PC-9 (cell line): Measurements from ENCODE around the gene SFSWAP. TPM values are rescaled to one million over a fixed set of nuclear protein-coding genes. Genes with fewer than 3 reads are reported as not detected.
"Not testable (repeated sequence)": the region's sequence is repeated elsewhere in the genome, so short reads cannot be mapped to it uniquely, and the experiment has no call there.

Experiments used
- BruUV-seq: library from RNA; stranded (reverse); fragments of 400-500 nt; replicated peaks from 2 replicates; lab custom pipeline; 2021; lab: Mats Ljungman, UMichigan
- CTCF ChIA-PET: fragments of 300-600 bp; sonication (Branson Sonifier 250); formaldehyde crosslinking; loops from one replicate; lab custom pipeline; 2022; ENCODE audit warnings: antibody characterized with exemption; lab: Charles Lee
- POLR2A ChIA-PET: fragments of 300-600 bp; sonication (Branson Sonifier 250); formaldehyde crosslinking; loops from one replicate; lab custom pipeline; 2022; ENCODE audit warnings: antibody characterized with exemption; ENCODE audit not compliant: unreplicated experiment; lab: Charles Lee
- DNase-seq, 2 experiments: peaks; one replicate each; pipeline versions ENCODE4 v3.0.0 to v3.0.0-alpha.2; 2015 to 2022; ENCODE audit warnings: mixed read lengths in 1 of 2
- H2AFZ ChIP-seq: fragments of 200-600 bp; sonication (generic); 2 replicates; pipeline ENCODE4 v1.8.1; 2017; ENCODE audit warnings: antibody characterized with exemption
- H3F3A ChIP-seq: fragments of 200-600 bp; sonication (generic); 2 replicates; pipeline ENCODE4 v1.8.1; 2017; ENCODE audit warnings: antibody characterized with exemption, mild to moderate bottlenecking, low read depth; ENCODE audit not compliant: insufficient read depth
- H3K27ac ChIP-seq: fragments of 200-600 bp; sonication (generic); 2 replicates; pipeline ENCODE4 v1.6.1; 2016; ENCODE audit warnings: mixed run types
- H3K27me3 ChIP-seq: fragments of 200-600 bp; sonication (generic); 2 replicates; pipeline ENCODE4 v1.6.1; 2016; ENCODE audit warnings: low read depth, mixed run types; ENCODE audit not compliant: insufficient read depth
- H3K36me3 ChIP-seq: fragments of 200-600 bp; sonication (generic); 2 replicates; pipeline ENCODE4 v1.6.1; 2016; ENCODE audit warnings: low read depth, mixed run types
- H3K4me1 ChIP-seq: fragments of 200-600 bp; sonication (generic); replicated peaks from 2 replicates; pipeline ENCODE4 v1.6.1; 2016; ENCODE audit warnings: mixed run types; ENCODE audit not compliant: insufficient read depth
- H3K4me2 ChIP-seq: fragments of 200-600 bp; sonication (generic); 2 replicates; pipeline ENCODE4 v1.6.1; 2017; ENCODE audit warnings: mixed run types
- H3K4me3 ChIP-seq: fragments of 200-600 bp; sonication (generic); 2 replicates; pipeline ENCODE4 v1.6.1; 2016; ENCODE audit warnings: mixed run types
- H3K79me2 ChIP-seq: fragments of 200-600 bp; sonication (generic); 2 replicates; pipeline ENCODE4 v1.6.1; 2017; ENCODE audit warnings: low read depth, mixed run types
- H3K9me2 ChIP-seq: fragments of 200-600 bp; sonication (generic); 2 replicates; pipeline ENCODE4 v1.8.1; 2017; ENCODE audit warnings: mild to moderate bottlenecking; ENCODE audit not compliant: insufficient read depth
- H3K9me3 ChIP-seq: fragments of 200-600 bp; sonication (generic); 2 replicates; pipeline ENCODE4 v1.8.1; 2016; ENCODE audit warnings: low read depth; ENCODE audit not compliant: insufficient read depth
- H4K20me1 ChIP-seq: fragments of 200-600 bp; sonication (generic); 2 replicates; pipeline ENCODE4 v1.8.1; 2017; ENCODE audit not compliant: insufficient read depth
- CTCF ChIP-seq: fragments of 200-600 bp; sonication (generic); conservative IDR thresholded peaks from 2 replicates; pipeline ENCODE4 v1.6.1; 2017; ENCODE audit warnings: mixed run types, antibody characterized with exemption, mild to moderate bottlenecking, moderate library complexity
- EZH2 ChIP-seq: fragments of 200-600 bp; sonication (generic); IDR thresholded peaks from 2 replicates; pipeline ENCODE4 v1.8.0; 2017; ENCODE audit warnings: antibody characterized with exemption, low read depth
- intact Hi-C: fragments of 100-400 bp; cut with micrococcal nuclease; formaldehyde crosslinking; loops from one replicate; pipeline ENCODE4 v1.10.0; 2022; ENCODE audit not compliant: unreplicated experiment
- total RNA-seq: library from RNA; stranded (reverse); gene quantifications from 2 replicates; pipeline ENCODE4 v1.2.3, GENCODE V29; 2021

The SFSWAP gene
- total RNA-seq, 1 experiment from 2014 or later = 40.7 TPM

- Histone ChIP-seq H3K79me2 (no peaks in the 10 kb centered on the region), H4K20me1 (no peaks in the 10 kb centered on the region), H3K9me2 (no peaks in the 10 kb centered on the region), H3K9me3 (no peaks in the 10 kb centered on the region), H2AFZ (no peak overlapping the region), H3K4me2 (no peak overlapping the region), H3K27ac (no peak overlapping the region), H3K4me1 (no peaks in the 10 kb centered on the region), H3F3A (no peaks in the 10 kb centered on the region), H3K27me3 (peaks cover 98% of the 10 kb centered on the region), H3K4me3 (no peak overlapping the region), H3K36me3 (no peaks in the 10 kb centered on the region)
- ChIA-PET POLR2A (interaction anchor here (0.5 kb wide), 1 partner anchor 107 kb away, joined by 5 read pairs; no protein-coding TSS in a partner anchor), CTCF (no interaction called here)
- DNase-seq = no peak
- intact Hi-C loops = no loop called here
- BruUV-seq = no TSS peak
- TF ChIP-seq EZH2 = no peak
- no peak for TF ChIP-seq CTCF
Measured at GRCh38 chr12:131674373-131674772, 36.5 kb upstream of the SFSWAP start.

GRCh38 chr12:131675126-131676080 is 35.5 kb upstream of the SFSWAP start:
- Histone ChIP-seq H2AFZ (no peak overlapping the region), H3K79me2 (no peaks in the 10 kb centered on the region), H3K27me3 (peaks cover 87% of the 10 kb centered on the region), H3K9me2 (no peaks in the 10 kb centered on the region), H3K36me3 (no peaks in the 10 kb centered on the region), H3K4me3 (no peak overlapping the region), H3F3A (no peaks in the 10 kb centered on the region), H3K4me1 (no peaks in the 10 kb centered on the region), H3K27ac (no peak overlapping the region), H3K4me2 (no peak overlapping the region), H4K20me1 (no peaks in the 10 kb centered on the region), H3K9me3 (no peaks in the 10 kb centered on the region)
- POLR2A ChIA-PET = no interaction called here
- CTCF ChIA-PET = no interaction called here
- no peak for DNase-seq
- TF ChIP-seq CTCF = no peak
- TF ChIP-seq EZH2 = no peak
- BruUV-seq = no TSS peak
- intact Hi-C loops = no loop called here

- Histone ChIP-seq H3K36me3 (no peaks in the 10 kb centered on the region), H3K79me2 (no peaks in the 10 kb centered on the region), H3F3A (no peaks in the 10 kb centered on the region), H3K4me1 (no peaks in the 10 kb centered on the region), H3K4me2 (no peak overlapping the region), H3K4me3 (no peak overlapping the region), H3K9me3 (no peaks in the 10 kb centered on the region), H2AFZ (no peak overlapping the region), H3K27ac (no peak overlapping the region), H3K9me2 (no peaks in the 10 kb centered on the region), H4K20me1 (no peaks in the 10 kb centered on the region), H3K27me3 (peaks cover 86% of the 10 kb centered on the region)
- intact Hi-C loops = no loop called here
- TF ChIP-seq EZH2 = no peak
- TF ChIP-seq CTCF = no peak
- CTCF ChIA-PET = no interaction called here
- no peak for DNase-seq
- POLR2A ChIA-PET = no interaction called here
- BruUV-seq = no TSS peak
Measured at GRCh38 chr12:131676544-131676943, 34.3 kb upstream of the SFSWAP start.

GRCh38 chr12:131677067-131677466 is 33.8 kb upstream of the SFSWAP start:
- CTCF ChIA-PET, H4K20me1 ChIP-seq, H3K4me1 ChIP-seq, H3K4me3 ChIP-seq, H3K27ac ChIP-seq, H3K9me3 ChIP-seq, intact Hi-C loops, H3F3A ChIP-seq, DNase-seq, POLR2A ChIA-PET, H2AFZ ChIP-seq, BruUV-seq, H3K4me2 ChIP-seq, H3K9me2 ChIP-seq, H3K79me2 ChIP-seq, H3K36me3 ChIP-seq: not testable (repeated sequence)
- peaks cover 86% of the 10 kb centered on the region for H3K27me3 ChIP-seq
